ENCODE results near the gene ABHD16B. TPM values are rescaled to one million over a fixed set of nuclear protein-coding genes. Genes with fewer than 3 reads are reported as not detected.

The ABHD16B gene
- total RNA-seq, 3 donors from 2014 or later (not counting 1 experiment from before 2014, with no cell fraction given): not detected

GRCh38 chr20:63881451-63882226 is 20.3 kb downstream of the ABHD16B start:
- DNase-seq (no peak), ATAC-seq (no peak)
- H3K27ac Mint-ChIP-seq: no peak overlapping the region
- Histone ChIP-seq H3K4me3 (ENCODE audit: low read length) (no peak overlapping the region), H3K9me3 (ENCODE audit: control insufficient read depth, insufficient read depth, low read length) (no peaks in the 10 kb centered on the region), H3K27ac (ENCODE audit: low read length) (no peak overlapping the region), H3K27me3 (ENCODE audit: control insufficient read depth, insufficient read depth, low read length) (no peaks in the 10 kb centered on the region), H3K4me1 (ENCODE audit: control insufficient read depth, insufficient read depth, low read length) (peaks cover 13% of the 10 kb centered on the region), H3K36me3 (ENCODE audit: control insufficient read depth, insufficient read depth, low read length) (peaks cover 42% of the 10 kb centered on the region)
- H3K4me1 Mint-ChIP-seq: peaks cover 4 to 12% of the 10 kb centered on the region in 2 donors
- H3K27me3 Mint-ChIP-seq (ENCODE audit: low read depth in 2 of 2): no peaks in the 10 kb centered on the region
- WGBS (ENCODE audit: insufficient coverage): 96% methylated on average over 19 of the region's 19 CpGs
- intact Hi-C loops (cut with micrococcal nuclease): no loop called here
- H3K36me3 Mint-ChIP-seq: no peaks in the 10 kb centered on the region
- H3K4me3 Mint-ChIP-seq: no peak overlapping the region
- H3K9me3 Mint-ChIP-seq: no peaks in the 10 kb centered on the region
- no peak for TF ChIP-seq CTCF (IDR thresholded peaks at IDR 0.05)

GRCh38 chr20:63882257-63883200 is 21.2 kb downstream of the ABHD16B start:
- Histone ChIP-seq H3K27me3 (ENCODE audit: control insufficient read depth, insufficient read depth, low read length) (no peaks in the 10 kb centered on the region), H3K9me3 (ENCODE audit: control insufficient read depth, insufficient read depth, low read length) (no peaks in the 10 kb centered on the region), H3K36me3 (ENCODE audit: control insufficient read depth, insufficient read depth, low read length) (peaks cover 45% of the 10 kb centered on the region), H3K27ac (ENCODE audit: low read length) (no peak overlapping the region), H3K4me3 (ENCODE audit: low read length) (no peak overlapping the region), H3K4me1 (ENCODE audit: control insufficient read depth, insufficient read depth, low read length) (peaks cover 13% of the 10 kb centered on the region)
- no peak for ATAC-seq
- intact Hi-C loops (cut with micrococcal nuclease): no loop called here
- no peak overlapping the region for H3K27ac Mint-ChIP-seq
- H3K36me3 Mint-ChIP-seq: no peaks in the 10 kb centered on the region
- DNase-seq: no peak
- WGBS (ENCODE audit: insufficient coverage): 95% methylated on average over 28 of the region's 28 CpGs
- no peaks in the 10 kb centered on the region for H3K27me3 Mint-ChIP-seq (ENCODE audit: low read depth in 2 of 2)
- no peak for TF ChIP-seq CTCF (IDR thresholded peaks at IDR 0.05)
- peaks cover 4 to 12% of the 10 kb centered on the region in 2 donors for H3K4me1 Mint-ChIP-seq
- no peaks in the 10 kb centered on the region for H3K9me3 Mint-ChIP-seq
- no peak overlapping the region for H3K4me3 Mint-ChIP-seq

- DNase-seq: no peak
- H3K4me3 Mint-ChIP-seq: no peak overlapping the region
- H3K9me3 Mint-ChIP-seq: no peaks in the 10 kb centered on the region
- Histone ChIP-seq H3K9me3 (ENCODE audit: control insufficient read depth, insufficient read depth, low read length) (no peaks in the 10 kb centered on the region), H3K36me3 (ENCODE audit: control insufficient read depth, insufficient read depth, low read length) (peaks cover 42% of the 10 kb centered on the region), H3K27ac (ENCODE audit: low read length) (no peak overlapping the region), H3K4me3 (ENCODE audit: low read length) (no peak overlapping the region), H3K4me1 (ENCODE audit: control insufficient read depth, insufficient read depth, low read length) (peaks cover 13% of the 10 kb centered on the region), H3K27me3 (ENCODE audit: control insufficient read depth, insufficient read depth, low read length) (no peaks in the 10 kb centered on the region)
- WGBS (ENCODE audit: insufficient coverage): 97% methylated on average over 6 of the region's 6 CpGs
- H3K4me1 Mint-ChIP-seq: peaks cover 4 to 12% of the 10 kb centered on the region in 2 donors
- H3K27ac Mint-ChIP-seq: no peak overlapping the region
- H3K36me3 Mint-ChIP-seq: no peaks in the 10 kb centered on the region
- no peak for ATAC-seq
- TF ChIP-seq CTCF (IDR thresholded peaks at IDR 0.05): no peak
- intact Hi-C loops (cut with micrococcal nuclease): no loop called here
- H3K27me3 Mint-ChIP-seq (ENCODE audit: low read depth in 2 of 2): no peaks in the 10 kb centered on the region
Observed at GRCh38 chr20:63883201-63883593, 21.9 kb downstream of the ABHD16B start.
